ENCODE data around the gene ADAMTSL3. TPM values are rescaled to one million over a fixed set of nuclear protein-coding genes. Genes with fewer than 3 reads are reported as not detected.

Gene ADAMTSL3
- total and polyA plus RNA-seq, 2 experiments from 2014 or later: 0.61 to 0.87 TPM

DNA sequence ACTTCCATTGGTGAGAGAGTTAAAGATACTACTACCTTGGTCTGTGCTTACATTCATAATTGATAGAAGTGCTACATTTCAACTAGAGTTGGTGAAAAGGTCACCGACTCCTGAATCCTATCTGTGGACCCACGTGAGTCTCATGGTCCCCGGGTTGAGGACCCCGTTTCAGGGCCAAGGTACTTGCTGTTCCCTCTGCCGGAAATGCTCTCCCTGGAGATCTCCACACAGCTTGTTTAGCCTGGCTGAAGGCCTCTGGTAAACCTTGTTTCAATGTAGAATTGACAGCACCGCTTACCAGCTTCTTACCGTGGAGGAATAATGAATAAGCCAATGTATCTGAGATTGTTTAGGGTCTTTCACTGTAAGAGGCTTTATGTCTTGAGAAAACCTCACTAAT, 355.7 kb downstream of the ADAMTSL3 start:
- H3K9me3 Mint-ChIP-seq: peaks cover 10% of the 10 kb centered on the region; the same call in 2 of the 3 replicates
- no peak overlapping the region for H3K27ac Mint-ChIP-seq
- Histone ChIP-seq H3F3A (replicated peaks; ENCODE audit: low read depth) (no peaks in the 10 kb centered on the region), H3K27me3 (ENCODE audit: insufficient read depth) (no peaks in the 10 kb centered on the region), H3K27ac (ENCODE audit: low read depth) (no peak overlapping the region), H4K20me1 (replicated peaks; ENCODE audit: insufficient read depth) (no peaks in the 10 kb centered on the region), H2AFZ (no peak overlapping the region), H3K4me2 (no peak overlapping the region), H3K36me3 (ENCODE audit: insufficient read depth) (no peaks in the 10 kb centered on the region), H3K9me2 (ENCODE audit: insufficient read depth) (peaks cover 10% of the 10 kb centered on the region; the same call in 1 of the 2 replicates), H3K4me3 (no peak overlapping the region), H3K4me1 (ENCODE audit: insufficient read depth) (no peaks in the 10 kb centered on the region), H3K79me2 (replicated peaks; ENCODE audit: insufficient read depth) (no peaks in the 10 kb centered on the region)
- peaks cover 2% of the 10 kb centered on the region for H3K27me3 Mint-ChIP-seq (ENCODE audit: insufficient read depth, low read depth, poor library complexity)
- ATAC-seq (no peak), DNase-seq (ENCODE audit: low spot score) (no peak)
- TF ChIP-seq, protein P1, sequence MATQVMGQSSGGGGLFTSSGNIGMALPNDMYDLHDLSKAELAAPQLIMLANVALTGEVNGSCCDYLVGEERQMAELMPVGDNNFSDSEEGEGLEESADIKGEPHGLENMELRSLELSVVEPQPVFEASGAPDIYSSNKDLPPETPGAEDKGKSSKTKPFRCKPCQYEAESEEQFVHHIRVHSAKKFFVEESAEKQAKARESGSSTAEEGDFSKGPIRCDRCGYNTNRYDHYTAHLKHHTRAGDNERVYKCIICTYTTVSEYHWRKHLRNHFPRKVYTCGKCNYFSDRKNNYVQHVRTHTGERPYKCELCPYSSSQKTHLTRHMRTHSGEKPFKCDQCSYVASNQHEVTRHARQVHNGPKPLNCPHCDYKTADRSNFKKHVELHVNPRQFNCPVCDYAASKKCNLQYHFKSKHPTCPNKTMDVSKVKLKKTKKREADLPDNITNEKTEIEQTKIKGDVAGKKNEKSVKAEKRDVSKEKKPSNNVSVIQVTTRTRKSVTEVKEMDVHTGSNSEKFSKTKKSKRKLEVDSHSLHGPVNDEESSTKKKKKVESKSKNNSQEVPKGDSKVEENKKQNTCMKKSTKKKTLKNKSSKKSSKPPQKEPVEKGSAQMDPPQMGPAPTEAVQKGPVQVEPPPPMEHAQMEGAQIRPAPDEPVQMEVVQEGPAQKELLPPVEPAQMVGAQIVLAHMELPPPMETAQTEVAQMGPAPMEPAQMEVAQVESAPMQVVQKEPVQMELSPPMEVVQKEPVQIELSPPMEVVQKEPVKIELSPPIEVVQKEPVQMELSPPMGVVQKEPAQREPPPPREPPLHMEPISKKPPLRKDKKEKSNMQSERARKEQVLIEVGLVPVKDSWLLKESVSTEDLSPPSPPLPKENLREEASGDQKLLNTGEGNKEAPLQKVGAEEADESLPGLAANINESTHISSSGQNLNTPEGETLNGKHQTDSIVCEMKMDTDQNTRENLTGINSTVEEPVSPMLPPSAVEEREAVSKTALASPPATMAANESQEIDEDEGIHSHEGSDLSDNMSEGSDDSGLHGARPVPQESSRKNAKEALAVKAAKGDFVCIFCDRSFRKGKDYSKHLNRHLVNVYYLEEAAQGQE (IDR thresholded peaks at IDR 0.05; ENCODE audit: unreplicated experiment): no peak
- no peak for TF ChIP-seq ZNF331 (CRISPR knock-in tag; IDR thresholded peaks at IDR 0.05; ENCODE audit: low read depth)
- TF ChIP-seq ZNF114 (CRISPR knock-in tag; IDR thresholded peaks at IDR 0.05): no peak
- no peak for TF ChIP-seq STAT1 (IDR thresholded peaks at IDR 0.05; ENCODE audit: unreplicated experiment)
- TF ChIP-seq, protein P2, sequence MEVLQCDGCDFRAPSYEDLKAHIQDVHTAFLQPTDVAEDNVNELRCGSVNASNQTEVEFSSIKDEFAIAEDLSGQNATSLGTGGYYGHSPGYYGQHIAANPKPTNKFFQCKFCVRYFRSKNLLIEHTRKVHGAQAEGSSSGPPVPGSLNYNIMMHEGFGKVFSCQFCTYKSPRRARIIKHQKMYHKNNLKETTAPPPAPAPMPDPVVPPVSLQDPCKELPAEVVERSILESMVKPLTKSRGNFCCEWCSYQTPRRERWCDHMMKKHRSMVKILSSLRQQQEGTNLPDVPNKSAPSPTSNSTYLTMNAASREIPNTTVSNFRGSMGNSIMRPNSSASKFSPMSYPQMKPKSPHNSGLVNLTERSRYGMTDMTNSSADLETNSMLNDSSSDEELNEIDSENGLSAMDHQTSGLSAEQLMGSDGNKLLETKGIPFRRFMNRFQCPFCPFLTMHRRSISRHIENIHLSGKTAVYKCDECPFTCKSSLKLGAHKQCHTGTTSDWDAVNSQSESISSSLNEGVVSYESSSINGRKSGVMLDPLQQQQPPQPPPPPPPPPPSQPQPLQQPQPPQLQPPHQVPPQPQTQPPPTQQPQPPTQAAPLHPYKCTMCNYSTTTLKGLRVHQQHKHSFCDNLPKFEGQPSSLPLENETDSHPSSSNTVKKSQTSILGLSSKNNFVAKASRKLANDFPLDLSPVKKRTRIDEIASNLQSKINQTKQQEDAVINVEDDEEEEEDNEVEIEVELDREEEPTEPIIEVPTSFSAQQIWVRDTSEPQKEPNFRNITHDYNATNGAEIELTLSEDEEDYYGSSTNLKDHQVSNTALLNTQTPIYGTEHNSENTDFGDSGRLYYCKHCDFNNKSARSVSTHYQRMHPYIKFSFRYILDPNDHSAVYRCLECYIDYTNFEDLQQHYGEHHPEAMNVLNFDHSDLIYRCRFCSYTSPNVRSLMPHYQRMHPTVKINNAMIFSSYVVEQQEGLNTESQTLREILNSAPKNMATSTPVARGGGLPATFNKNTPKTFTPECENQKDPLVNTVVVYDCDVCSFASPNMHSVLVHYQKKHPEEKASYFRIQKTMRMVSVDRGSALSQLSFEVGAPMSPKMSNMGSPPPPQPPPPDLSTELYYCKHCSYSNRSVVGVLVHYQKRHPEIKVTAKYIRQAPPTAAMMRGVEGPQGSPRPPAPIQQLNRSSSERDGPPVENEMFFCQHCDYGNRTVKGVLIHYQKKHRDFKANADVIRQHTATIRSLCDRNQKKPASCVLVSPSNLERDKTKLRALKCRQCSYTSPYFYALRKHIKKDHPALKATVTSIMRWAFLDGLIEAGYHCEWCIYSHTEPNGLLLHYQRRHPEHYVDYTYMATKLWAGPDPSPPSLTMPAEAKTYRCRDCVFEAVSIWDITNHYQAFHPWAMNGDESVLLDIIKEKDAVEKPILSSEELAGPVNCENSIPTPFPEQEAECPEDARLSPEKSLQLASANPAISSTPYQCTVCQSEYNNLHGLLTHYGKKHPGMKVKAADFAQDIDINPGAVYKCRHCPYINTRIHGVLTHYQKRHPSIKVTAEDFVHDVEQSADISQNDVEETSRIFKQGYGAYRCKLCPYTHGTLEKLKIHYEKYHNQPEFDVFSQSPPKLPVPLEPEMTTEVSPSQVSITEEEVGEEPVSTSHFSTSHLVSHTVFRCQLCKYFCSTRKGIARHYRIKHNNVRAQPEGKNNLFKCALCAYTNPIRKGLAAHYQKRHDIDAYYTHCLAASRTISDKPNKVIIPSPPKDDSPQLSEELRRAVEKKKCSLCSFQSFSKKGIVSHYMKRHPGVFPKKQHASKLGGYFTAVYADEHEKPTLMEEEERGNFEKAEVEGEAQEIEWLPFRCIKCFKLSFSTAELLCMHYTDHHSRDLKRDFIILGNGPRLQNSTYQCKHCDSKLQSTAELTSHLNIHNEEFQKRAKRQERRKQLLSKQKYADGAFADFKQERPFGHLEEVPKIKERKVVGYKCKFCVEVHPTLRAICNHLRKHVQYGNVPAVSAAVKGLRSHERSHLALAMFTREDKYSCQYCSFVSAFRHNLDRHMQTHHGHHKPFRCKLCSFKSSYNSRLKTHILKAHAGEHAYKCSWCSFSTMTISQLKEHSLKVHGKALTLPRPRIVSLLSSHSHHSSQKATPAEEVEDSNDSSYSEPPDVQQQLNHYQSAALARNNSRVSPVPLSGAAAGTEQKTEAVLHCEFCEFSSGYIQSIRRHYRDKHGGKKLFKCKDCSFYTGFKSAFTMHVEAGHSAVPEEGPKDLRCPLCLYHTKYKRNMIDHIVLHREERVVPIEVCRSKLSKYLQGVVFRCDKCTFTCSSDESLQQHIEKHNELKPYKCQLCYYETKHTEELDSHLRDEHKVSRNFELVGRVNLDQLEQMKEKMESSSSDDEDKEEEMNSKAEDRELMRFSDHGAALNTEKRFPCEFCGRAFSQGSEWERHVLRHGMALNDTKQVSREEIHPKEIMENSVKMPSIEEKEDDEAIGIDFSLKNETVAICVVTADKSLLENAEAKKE (CRISPR knock-in tag; IDR thresholded peaks at IDR 0.05): no peak
- no peak for TF ChIP-seq EZH2phosphoT487 (IDR thresholded peaks at IDR 0.05; ENCODE audit: unreplicated experiment)
- TF ChIP-seq, protein P3, sequence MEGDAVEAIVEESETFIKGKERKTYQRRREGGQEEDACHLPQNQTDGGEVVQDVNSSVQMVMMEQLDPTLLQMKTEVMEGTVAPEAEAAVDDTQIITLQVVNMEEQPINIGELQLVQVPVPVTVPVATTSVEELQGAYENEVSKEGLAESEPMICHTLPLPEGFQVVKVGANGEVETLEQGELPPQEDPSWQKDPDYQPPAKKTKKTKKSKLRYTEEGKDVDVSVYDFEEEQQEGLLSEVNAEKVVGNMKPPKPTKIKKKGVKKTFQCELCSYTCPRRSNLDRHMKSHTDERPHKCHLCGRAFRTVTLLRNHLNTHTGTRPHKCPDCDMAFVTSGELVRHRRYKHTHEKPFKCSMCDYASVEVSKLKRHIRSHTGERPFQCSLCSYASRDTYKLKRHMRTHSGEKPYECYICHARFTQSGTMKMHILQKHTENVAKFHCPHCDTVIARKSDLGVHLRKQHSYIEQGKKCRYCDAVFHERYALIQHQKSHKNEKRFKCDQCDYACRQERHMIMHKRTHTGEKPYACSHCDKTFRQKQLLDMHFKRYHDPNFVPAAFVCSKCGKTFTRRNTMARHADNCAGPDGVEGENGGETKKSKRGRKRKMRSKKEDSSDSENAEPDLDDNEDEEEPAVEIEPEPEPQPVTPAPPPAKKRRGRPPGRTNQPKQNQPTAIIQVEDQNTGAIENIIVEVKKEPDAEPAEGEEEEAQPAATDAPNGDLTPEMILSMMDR (conservative IDR thresholded peaks at IDR 0.05; ENCODE audit: low read depth in 2 of 2): no peak
- no peaks in the 10 kb centered on the region for H3K36me3 Mint-ChIP-seq (ENCODE audit: low read depth)
- no peak overlapping the region for H3K4me3 Mint-ChIP-seq
- H3K4me1 Mint-ChIP-seq: no peaks in the 10 kb centered on the region
